GM19025 (cell line): ENCODE measurements around the gene SLC7A5.
"Not testable (repeated sequence)": the region's sequence is repeated elsewhere in the genome, so short reads cannot be mapped to it uniquely, and the experiment has no call there.

Experiments
- ATAC-seq: cut with Tn5 transposase; IDR thresholded peaks from one replicate; pipeline ENCODE4 v1.9.1; 2021; ENCODE audit warnings: mild to moderate bottlenecking, low read depth, moderate library complexity; ENCODE audit not compliant: unreplicated experiment

Gene SLC7A5

DNA sequence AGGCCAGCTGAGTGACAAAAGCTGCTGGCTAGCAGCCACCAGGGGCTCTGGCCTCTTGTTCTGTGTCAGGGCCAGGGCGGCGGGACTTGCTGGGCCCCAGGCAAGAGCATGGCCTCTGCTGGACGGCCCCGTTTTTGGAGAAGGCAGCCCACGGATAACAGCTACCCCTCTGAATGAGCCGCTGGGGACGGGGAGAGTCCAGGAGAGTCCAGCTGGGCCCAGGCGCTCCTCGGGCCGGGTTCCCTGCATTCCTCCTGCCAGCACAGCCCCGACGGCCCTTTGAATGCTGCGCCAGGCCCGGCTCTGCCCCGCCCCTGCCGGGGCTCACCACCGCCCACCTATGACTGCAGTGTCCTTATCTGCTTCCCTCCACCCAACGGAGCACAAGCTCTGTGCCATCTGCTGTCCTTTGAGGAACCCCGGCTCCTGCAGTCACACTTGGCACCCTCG lies 33.4 kb downstream of the SLC7A5 start:
- ATAC-seq: no peak

DNA sequence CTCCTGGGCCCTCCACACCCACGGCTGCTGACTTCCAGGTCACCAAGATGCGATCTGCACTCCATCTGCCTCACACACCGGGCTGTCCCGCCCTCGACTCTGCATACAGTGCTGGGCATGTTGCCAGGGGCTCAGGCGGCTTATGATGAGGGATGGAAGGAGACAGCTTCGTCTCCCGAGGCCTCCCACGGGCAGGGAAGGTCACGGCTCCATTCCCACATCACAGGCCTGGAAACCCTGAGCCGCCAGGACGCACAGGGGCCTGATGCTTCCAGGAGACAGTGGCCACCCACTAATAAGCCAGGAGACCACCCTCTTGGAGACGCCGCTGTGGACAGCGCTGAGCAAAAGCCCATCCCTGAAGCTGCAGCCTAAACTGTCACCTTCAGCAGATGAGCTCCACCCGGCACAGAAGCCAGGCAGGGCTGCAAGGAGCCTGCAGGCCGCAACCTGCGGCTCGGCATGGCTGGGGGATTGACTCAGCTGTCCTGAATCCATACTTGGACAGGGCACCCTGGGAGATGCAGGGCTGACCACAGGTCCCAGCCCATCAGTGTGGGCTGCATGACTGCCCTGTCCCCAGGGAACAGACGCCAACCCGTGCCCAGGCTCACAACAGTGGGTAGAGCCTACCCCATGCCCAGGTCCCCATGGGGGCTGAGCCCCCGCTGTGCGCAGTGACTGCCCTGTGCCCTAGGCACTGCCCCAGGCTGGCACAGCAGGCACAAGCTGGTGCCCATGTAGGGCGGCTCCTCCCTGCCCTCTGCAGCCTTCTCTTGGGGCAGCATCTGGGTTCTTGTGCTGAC lies 34.4 kb downstream of the SLC7A5 start:
- ATAC-seq: no peak

GRCh38 chr16:87834005-87834667 lies 35.2 kb downstream of the SLC7A5 start:
- no peak for ATAC-seq

DNA sequence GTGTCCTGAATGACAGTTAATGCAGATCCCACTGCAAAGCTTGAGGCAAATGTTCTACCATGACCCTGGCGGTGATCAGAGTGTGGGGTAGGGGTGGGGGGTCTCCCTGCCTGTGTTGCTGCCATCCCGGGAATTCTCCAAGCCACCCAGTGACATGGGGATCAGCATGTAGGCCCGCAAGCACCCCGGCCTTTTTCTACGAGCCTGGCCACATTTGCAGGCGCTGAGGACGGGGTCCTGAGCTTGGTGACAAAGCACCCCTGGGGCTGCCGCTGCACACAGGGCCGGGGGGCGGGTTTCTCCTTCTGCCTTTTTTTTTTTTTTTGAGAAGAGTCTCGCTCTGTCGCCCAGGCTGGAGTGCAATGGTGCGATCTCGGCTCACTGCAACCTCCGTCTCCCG lies 35.8 kb downstream of the SLC7A5 start:
- no peak for ATAC-seq

- ATAC-seq: no peak
Observed at GRCh38 chr16:87832741-87833502, 36.4 kb downstream of the SLC7A5 start.

DNA sequence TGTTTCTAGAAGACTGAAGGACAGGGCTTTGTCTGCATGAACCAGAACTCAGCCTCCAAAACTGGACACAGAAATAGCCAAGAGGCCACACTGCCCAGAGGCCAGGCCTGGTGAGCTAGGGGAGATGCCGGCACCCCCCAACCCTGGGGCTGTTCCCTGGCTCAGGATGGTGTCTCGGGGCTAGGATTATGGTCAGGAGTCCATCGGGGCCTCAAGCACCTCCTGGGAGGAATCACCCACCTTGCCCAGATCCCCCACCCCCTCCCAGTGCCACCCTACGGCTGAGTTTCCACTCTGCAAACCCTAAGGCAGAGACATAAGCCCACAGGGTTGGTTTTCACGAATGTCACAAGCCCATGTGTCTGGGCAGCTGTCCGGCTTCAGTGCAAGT lies 37.2 kb downstream of the SLC7A5 start:
- ATAC-seq: no peak

- no peak for ATAC-seq
Observed at GRCh38 chr16:87831421-87832136, 37.7 kb downstream of the SLC7A5 start.

DNA sequence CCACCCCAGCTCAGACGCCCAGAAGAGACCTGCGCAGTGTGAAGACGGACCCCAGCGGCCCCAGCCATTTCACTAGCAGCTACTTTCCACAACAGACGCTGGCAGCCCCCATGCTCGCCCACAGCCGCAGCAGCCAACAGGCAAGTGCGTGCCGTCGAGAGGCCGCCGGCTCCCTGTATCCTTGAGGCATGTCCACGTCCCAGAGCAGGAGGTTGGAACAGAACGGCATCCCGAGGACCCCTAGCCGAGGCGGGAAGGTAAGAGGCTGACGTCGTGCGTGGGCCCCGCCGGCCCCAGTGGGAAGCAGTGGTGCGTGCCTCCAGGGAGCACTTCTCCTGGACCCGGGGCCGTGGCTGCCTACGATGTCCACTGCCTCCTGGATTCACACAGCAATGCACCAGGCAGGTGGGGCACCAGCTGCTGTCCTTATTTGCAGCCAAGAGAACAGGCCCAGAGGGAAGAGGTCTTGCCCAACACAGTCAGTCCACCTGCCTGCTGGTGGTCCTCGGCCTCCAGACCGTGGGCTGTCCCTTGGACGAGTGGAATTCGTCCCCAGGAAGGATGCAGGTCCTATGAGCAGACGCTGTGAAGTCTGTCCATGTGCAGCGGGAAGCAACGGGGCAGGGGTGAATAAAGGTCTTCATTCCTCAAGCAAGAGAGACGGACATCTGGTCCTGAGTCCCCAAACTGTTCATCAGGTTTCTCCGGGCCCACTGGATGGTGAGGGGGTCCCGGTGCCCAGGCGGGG lies 38.5 kb downstream of the SLC7A5 start:
- no peak for ATAC-seq

DNA sequence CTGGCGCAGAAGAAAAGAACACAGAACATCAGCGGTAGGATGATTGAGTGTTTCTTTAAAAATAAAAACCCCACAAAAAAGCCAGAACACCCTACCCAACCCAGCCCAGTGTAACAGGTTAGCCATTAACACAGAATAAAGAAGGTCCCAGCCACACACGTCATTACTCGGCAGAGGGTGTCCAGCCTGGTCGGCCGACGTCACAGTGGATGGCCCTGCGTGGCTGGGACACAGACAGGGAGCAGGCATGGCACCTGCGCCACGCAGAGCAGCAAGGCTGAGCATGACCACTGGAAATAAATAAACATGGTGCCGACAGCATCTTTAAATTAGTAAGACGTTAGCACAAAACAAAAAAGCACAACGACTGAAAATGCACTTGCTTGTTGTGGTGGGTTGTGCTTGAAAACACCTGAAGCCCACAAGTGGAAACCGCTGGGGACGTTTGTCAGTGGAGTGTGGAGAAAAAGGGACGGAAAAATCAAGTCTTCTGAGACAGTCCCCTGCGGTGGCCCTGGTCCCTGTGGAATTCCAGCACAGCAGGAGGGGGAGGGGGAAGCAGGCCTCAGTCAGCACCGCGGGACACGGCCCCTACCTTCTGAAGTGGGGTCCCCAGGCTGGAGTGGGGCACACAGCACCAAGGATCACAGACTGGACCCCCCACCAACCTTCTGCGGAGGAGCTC lies 39.2 kb downstream of the SLC7A5 start:
- no peak for ATAC-seq

DNA sequence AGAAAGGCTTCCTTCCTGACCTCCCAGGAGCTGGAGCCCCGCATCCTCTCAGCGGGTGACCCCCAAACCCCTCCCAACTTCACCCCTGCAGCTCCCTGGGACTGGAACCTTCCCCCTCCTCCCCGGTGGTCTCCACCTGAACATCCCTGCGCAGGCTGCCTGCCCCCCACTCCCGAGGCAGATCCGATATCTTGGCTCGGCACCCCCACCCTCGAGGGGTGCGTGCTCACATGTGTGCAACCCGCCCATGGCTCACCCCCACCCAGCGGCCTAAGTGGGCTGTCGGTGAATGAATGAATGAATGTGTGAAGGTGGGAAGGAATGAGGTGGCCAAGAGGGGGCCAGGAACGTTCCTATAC lies 39.7 kb downstream of the SLC7A5 start:
- ATAC-seq: no peak

DNA sequence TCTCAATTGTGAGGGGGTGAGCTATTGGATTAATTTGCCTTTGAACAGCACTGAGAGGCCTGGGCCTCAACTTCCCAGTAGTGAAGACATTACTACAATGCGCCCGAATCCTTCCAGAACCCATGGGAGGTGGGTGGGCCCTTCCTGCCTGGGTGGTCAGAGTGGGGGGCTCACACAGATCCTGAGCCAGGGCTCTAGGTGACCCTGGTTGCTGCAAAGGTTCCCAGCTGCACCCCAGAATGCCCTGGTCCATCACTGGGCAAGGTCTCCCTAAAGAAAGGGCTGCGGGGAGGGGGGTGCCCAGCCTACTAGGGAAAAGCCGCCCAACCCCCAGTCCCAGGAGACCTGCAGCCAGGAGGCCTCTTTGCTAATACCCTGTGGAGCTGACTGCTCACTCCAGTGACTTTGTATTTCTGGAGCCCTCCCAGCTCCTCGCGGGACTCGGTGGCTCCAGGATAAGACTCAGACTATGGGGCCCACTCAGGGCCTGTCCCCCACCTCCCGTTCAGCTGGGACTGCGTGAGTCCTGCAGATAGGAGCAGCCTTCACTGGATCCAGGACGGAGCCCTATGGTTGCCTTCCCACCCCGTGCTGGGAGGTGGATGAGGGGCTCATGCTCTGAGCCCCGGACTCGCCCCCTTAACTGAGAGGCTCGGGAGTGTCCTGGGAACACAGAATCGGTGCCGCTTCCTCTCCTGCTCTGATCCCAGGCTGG lies 40.2 kb downstream of the SLC7A5 start:
- no peak for ATAC-seq

- no peak for ATAC-seq
Observed at GRCh38 chr16:87828071-87828906, 41.0 kb downstream of the SLC7A5 start.

DNA sequence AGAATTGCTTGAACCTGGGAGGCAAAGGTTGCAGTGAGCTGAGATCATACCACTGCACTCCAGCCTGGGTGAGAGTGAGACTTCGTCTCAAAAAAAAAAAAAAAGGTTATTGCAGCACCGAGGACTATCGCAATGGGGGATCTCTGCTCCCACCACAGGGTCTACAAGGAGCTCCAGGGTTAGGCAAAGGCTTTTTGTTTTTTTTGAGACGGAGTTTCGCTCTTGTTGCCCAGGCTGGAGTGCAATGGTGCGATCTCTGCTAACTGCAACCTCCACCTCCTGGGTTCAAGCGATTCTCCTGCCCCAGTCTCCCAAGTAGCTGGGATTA lies 41.8 kb downstream of the SLC7A5 start:
- not testable (repeated sequence) for ATAC-seq

DNA sequence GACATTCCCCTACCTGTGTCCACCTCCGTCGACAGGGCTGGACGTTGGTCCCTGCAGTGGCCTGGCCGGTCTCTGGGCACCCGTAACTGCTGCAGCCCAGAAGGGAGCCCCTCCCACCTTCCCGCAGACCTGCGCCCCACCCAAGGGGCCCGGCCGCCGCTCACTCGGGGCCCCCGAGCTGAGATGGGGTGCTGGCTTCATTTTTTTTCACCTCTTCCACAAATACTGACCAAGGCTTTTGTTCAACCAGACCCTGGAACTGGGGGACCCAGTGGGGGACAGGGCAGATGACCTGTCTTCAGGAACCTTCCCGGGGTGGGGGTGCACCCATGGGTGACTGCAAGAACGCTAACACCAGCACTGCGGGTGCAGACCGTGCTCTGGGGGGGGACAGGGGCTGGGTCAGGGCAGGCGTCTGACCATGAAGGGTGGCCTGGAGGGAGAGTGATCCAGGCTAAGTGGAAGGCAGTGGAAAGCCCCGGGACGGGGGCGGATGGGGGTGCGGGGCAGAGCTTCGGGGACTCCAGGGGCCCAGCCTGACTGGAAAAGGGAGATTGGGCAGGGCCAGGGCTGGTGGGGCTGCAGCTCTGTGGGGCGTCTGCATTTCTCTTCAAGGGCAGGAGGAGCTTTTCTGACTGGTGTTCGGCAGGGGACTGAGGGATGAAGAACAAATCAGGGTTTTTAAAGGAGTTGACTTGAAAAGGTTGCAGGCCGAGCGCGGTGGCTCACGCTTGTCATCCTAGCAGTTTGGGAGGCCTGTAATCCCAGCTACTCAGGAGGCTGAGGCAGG lies 42.3 kb downstream of the SLC7A5 start:
- no peak for ATAC-seq

GRCh38 chr16:87826407-87826797 lies 42.9 kb downstream of the SLC7A5 start:
- not testable (repeated sequence) for ATAC-seq

GRCh38 chr16:87825842-87826120 lies 43.5 kb downstream of the SLC7A5 start:
- ATAC-seq: not testable (repeated sequence)

DNA sequence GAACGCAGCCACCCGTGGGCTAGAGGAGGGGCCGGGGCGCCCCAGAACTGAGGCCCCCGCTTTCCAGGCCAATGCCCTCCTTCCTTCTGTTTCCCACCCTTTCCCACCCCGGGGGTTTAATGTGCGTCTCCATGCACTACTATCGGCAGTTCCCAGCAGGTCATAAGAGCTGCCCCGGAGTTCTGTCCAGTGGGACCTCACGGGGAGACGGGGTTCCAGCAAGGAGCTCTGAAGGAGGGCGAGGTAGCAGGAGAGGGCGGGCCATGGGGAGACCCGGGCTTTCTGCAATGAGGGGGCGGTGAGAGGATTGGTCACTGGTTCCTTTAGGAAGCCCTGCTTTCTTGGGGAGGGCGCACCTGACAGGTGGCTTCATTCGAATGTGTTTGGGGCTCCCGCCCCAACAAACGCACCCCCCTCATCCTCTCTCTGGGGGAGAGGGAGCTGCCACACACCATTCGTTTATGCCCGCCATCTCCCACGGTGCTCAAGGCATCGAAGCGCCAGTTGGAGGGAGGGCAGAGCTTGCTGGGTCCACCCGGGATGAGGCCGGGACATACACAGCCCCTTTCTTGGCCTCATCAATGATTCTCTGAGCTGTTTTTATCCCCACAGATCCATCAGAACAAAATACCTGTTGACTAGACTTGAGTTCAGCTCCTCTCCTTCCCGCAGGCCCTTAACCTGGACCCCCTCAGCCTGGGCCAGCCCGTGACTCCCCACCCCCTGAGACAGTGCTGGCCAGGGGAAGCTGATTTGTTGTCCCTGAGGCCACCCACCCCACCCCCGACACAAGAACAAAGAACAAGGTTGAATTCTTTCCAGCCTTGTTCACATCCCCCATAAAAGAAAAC lies 44.1 kb downstream of the SLC7A5 start:
- ATAC-seq: no peak
